ENCODE measurements around the gene RGS19. TPM values are rescaled to one million over a fixed set of nuclear protein-coding genes. Genes with fewer than 3 reads are reported as not detected.
A peak's percentile ranks its signal among the peaks of the same experiment; 100 is the strongest.

RGS19 gene
- total RNA-seq, 1 experiment from 2014 or later, result 43.2 TPM

DNA sequence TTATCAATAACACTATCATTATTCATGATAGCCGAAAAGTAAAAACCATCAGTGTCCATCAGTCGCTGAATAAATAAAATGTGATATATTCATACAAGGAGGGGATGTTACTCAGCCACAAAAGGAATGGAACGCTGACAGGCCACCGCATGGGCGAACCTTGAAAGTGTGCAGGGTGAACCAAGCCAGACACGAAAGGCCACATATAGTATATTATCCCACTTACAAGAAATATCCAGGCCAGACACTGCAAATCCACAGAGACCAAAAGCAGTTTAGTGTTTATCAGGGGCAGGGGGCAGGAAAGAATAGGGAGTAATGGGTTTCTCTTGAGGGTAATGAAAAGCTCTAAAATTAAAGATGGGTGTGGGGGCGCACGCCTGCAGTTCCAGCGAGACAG is 35.5 kb downstream of the RGS19 start:
- ATAC-seq (no peak), DNase-seq (no peak)
- Histone ChIP-seq H3K4me1 (ENCODE audit: insufficient read depth, low read length) (peaks cover 25% of the 10 kb centered on the region), H3K27me3 (ENCODE audit: low read length) (no peaks in the 10 kb centered on the region), H3K79me2 (ENCODE audit: low read length) (no peaks in the 10 kb centered on the region), H3K4me2 (ENCODE audit: low read length) (no peak overlapping the region), H3K36me3 (ENCODE audit: low read depth, low read length) (no peaks in the 10 kb centered on the region), H2AFZ (ENCODE audit: low read length) (no peak overlapping the region), H3K9me2 (replicated peaks; ENCODE audit: low read length) (no peaks in the 10 kb centered on the region), H3K4me3 (ENCODE audit: low read length) (no peak overlapping the region), H3K27ac (ENCODE audit: low read length) (no peak overlapping the region), H4K20me1 (ENCODE audit: low read length) (no peaks in the 10 kb centered on the region), H3K9me3 (ENCODE audit: low read length) (no peaks in the 10 kb centered on the region), H3F3A (ENCODE audit: low read length, unreplicated experiment) (peaks cover 5% of the 10 kb centered on the region), H3K9ac (ENCODE audit: low read length) (no peak overlapping the region)
- BruUV-seq (replicated peaks), result no TSS peak
- ChIA-PET CTCF (interaction anchor here (0.7 kb wide), 1 partner anchor 10 kb away, joined by 3 read pairs; no protein-coding TSS in a partner anchor), POLR2A (ENCODE audit: unreplicated experiment) (no interaction called here)
- TF ChIP-seq EZH2 (IDR thresholded peaks at IDR 0.05; ENCODE audit: low read length, unreplicated experiment), result no peak
- TF ChIP-seq EZH2phosphoT487 (IDR thresholded peaks at IDR 0.05; ENCODE audit: borderline replicate concordance, low read length), result no peak
- TF ChIP-seq, protein P1, sequence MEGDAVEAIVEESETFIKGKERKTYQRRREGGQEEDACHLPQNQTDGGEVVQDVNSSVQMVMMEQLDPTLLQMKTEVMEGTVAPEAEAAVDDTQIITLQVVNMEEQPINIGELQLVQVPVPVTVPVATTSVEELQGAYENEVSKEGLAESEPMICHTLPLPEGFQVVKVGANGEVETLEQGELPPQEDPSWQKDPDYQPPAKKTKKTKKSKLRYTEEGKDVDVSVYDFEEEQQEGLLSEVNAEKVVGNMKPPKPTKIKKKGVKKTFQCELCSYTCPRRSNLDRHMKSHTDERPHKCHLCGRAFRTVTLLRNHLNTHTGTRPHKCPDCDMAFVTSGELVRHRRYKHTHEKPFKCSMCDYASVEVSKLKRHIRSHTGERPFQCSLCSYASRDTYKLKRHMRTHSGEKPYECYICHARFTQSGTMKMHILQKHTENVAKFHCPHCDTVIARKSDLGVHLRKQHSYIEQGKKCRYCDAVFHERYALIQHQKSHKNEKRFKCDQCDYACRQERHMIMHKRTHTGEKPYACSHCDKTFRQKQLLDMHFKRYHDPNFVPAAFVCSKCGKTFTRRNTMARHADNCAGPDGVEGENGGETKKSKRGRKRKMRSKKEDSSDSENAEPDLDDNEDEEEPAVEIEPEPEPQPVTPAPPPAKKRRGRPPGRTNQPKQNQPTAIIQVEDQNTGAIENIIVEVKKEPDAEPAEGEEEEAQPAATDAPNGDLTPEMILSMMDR (conservative IDR thresholded peaks at IDR 0.05; ENCODE audit: low read depth, low read length), result no peak
- intact Hi-C loops (cut with micrococcal nuclease), result no loop called here

DNA sequence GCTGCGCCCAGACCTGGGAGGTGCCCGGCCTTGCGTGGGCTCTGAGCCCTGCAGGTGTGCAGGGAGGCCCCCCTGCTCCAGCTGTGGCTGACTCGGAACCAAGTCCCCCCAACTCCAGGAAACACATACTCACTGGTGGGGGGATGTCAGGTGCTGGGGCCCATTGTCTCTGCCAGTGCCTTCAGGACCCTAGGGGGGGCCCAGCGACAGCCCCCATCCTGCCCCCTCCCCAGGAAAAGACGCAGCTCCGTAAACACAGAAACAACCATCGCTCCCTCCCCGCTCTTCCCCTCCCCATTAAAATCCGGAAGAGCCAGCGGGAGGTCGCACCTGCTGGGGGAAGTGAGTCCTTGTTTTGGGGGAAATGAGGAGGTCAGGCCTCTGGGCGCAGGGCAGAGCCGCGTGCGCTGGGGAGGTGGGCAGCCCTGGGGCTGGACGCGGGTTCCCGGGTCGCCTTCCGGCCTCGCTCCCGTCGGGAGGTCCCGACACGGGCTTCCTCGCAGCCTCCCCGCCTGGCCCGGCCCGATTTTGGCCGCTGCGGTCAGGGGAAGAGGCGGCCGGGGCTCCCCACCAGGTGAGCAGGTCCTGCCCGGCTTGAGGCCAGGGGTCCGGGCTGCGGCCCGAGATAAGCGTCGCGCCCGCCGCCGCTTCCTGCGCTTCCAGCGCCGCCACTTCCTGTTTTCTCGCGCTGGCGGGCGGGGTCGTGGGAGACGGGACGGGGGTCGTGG is 37.1 kb downstream of the RGS19 start:
- intact Hi-C loops (cut with micrococcal nuclease), result no loop called here
- H3K27ac ChIP-seq (ENCODE audit: low read length), result no peak overlapping the region
- peak overlapping the region; percentile 94 for H2AFZ ChIP-seq (ENCODE audit: low read length)
- peaks cover 25% of the 10 kb centered on the region for H3K4me1 ChIP-seq (ENCODE audit: insufficient read depth, low read length)
- H3K27me3 ChIP-seq (ENCODE audit: low read length), result no peaks in the 10 kb centered on the region
- H3K9me3 ChIP-seq (ENCODE audit: low read length), result no peaks in the 10 kb centered on the region
- TSS peak; percentile 69 for BruUV-seq (replicated peaks)
- H3K4me3 ChIP-seq (ENCODE audit: low read length), result peak overlapping the region; percentile 66
- H3K79me2 ChIP-seq (ENCODE audit: low read length), result no peaks in the 10 kb centered on the region
- POLR2A ChIA-PET (ENCODE audit: unreplicated experiment), result no interaction called here
- H4K20me1 ChIP-seq (ENCODE audit: low read length), result no peaks in the 10 kb centered on the region
- no peaks in the 10 kb centered on the region for H3K36me3 ChIP-seq (ENCODE audit: low read depth, low read length)
- no peaks in the 10 kb centered on the region for H3K9me2 ChIP-seq (replicated peaks; ENCODE audit: low read length)
- CTCF ChIA-PET, result no interaction called here
- peak overlapping the region; percentile 88 for H3K4me2 ChIP-seq (ENCODE audit: low read length)
- TF ChIP-seq EZH2phosphoT487 (IDR thresholded peaks at IDR 0.05; ENCODE audit: borderline replicate concordance, low read length) (no peak), EZH2 (IDR thresholded peaks at IDR 0.05; ENCODE audit: low read length, unreplicated experiment) (no peak)
- TF ChIP-seq, protein P1 (conservative IDR thresholded peaks at IDR 0.05; ENCODE audit: low read depth, low read length), result no peak
- ATAC-seq (no peak), DNase-seq (peak; percentile 16)
- peaks cover 5% of the 10 kb centered on the region for H3F3A ChIP-seq (ENCODE audit: low read length, unreplicated experiment)
- peak overlapping the region; percentile 69 for H3K9ac ChIP-seq (ENCODE audit: low read length)

DNA sequence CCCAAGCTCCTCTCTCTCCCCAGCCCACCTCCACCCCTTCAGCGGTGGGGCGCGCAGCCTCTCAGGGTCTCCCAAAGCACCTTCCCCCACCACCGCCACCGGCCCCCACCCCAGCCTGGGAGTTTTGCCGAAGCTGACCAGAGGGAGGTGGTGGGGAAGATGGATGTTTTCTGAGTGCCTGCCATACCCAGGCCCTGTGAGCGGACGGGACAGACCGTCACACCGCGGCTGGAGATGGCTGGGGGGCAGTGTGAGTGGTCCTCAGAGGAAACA is 37.6 kb downstream of the RGS19 start:
- Histone ChIP-seq H3K79me2 (ENCODE audit: low read length) (no peaks in the 10 kb centered on the region), H3K4me3 (ENCODE audit: low read length) (peak overlapping the region; percentile 66; the same call in 1 of the 2 replicates), H3K9me3 (ENCODE audit: low read length) (no peaks in the 10 kb centered on the region), H4K20me1 (ENCODE audit: low read length) (no peaks in the 10 kb centered on the region), H3K4me1 (ENCODE audit: insufficient read depth, low read length) (peaks cover 25% of the 10 kb centered on the region), H3K9me2 (replicated peaks; ENCODE audit: low read length) (no peaks in the 10 kb centered on the region), H3K4me2 (ENCODE audit: low read length) (peak overlapping the region; percentile 88), H3K36me3 (ENCODE audit: low read depth, low read length) (no peaks in the 10 kb centered on the region), H3K9ac (ENCODE audit: low read length) (no peak overlapping the region), H3K27ac (ENCODE audit: low read length) (no peak overlapping the region), H3F3A (ENCODE audit: low read length, unreplicated experiment) (peaks cover 5% of the 10 kb centered on the region), H2AFZ (ENCODE audit: low read length) (no peak overlapping the region), H3K27me3 (ENCODE audit: low read length) (no peaks in the 10 kb centered on the region)
- TF ChIP-seq EZH2phosphoT487 (IDR thresholded peaks at IDR 0.05; ENCODE audit: borderline replicate concordance, low read length) (no peak), EZH2 (IDR thresholded peaks at IDR 0.05; ENCODE audit: low read length, unreplicated experiment) (no peak)
- TF ChIP-seq, protein P1 (conservative IDR thresholded peaks at IDR 0.05; ENCODE audit: low read depth, low read length), result no peak
- intact Hi-C loops (cut with micrococcal nuclease), result no loop called here
- no TSS peak for BruUV-seq (replicated peaks)
- ChIA-PET CTCF (no interaction called here), POLR2A (ENCODE audit: unreplicated experiment) (no interaction called here)
- no peak for ATAC-seq
- DNase-seq, result no peak

All from PC-3 (cell line).